ENCODE results near the gene IGF1R.

IGF1R gene

DNA sequence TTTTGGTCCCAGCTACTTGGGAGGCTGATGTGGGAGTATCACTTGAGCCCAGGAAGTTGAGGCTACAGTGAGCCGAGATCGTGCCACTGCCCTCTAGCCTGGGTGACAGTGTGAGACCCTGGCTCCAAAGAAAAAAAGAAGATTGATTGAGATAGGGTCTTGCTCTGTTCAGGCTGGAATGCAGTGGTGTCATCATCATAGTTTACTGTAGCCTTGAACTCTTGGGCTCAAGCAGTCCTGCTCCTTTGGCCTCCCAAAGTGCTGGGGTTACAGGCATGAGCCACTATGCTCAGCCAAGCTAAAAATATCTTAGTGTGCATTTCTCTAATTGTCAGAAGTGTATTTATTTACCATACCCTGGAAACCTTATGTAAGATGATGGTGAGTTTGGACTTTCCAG is 43.9 kb downstream of the IGF1R start:
- H3K4me3 ChIP-seq (ENCODE audit: low read depth in 1 of 2, low read length in 2 of 2), result no peak overlapping the region
- no peaks in the 10 kb centered on the region for H3K36me3 ChIP-seq (ENCODE audit: control insufficient read depth in 1 of 2, insufficient read depth in 2 of 2, low read length in 2 of 2)
- no peaks in the 10 kb centered on the region for H3K27me3 ChIP-seq (ENCODE audit: low read depth, low read length)
- H3K4me1 ChIP-seq (ENCODE audit: control insufficient read depth in 1 of 2, insufficient read depth in 2 of 2, low read length in 2 of 2), result peaks cover 0 to 56% of the 10 kb centered on the region in 2 donors
- H3K9me3 ChIP-seq (ENCODE audit: control insufficient read depth in 1 of 2, low read length in 2 of 2), result no peaks in the 10 kb centered on the region
- H3K27ac ChIP-seq (ENCODE audit: low read length), result no peak overlapping the region

- Histone ChIP-seq H3K36me3 (ENCODE audit: control insufficient read depth in 1 of 2, insufficient read depth in 2 of 2, low read length in 2 of 2) (no peaks in the 10 kb centered on the region), H3K27ac (ENCODE audit: low read length) (no peak overlapping the region), H3K9me3 (ENCODE audit: control insufficient read depth in 1 of 2, low read length in 2 of 2) (no peaks in the 10 kb centered on the region), H3K4me3 (ENCODE audit: low read depth in 1 of 2, low read length in 2 of 2) (no peak overlapping the region), H3K27me3 (ENCODE audit: low read depth, low read length) (no peaks in the 10 kb centered on the region), H3K4me1 (ENCODE audit: control insufficient read depth in 1 of 2, insufficient read depth in 2 of 2, low read length in 2 of 2) (peaks cover 0 to 47% of the 10 kb centered on the region in 2 donors)
Observed at GRCh38 chr15:98694161-98694560, 45.8 kb downstream of the IGF1R start.

- no peak overlapping the region for H3K27ac ChIP-seq (ENCODE audit: low read length)
- H3K4me3 ChIP-seq (ENCODE audit: low read depth in 1 of 2, low read length in 2 of 2), result no peak overlapping the region
- H3K36me3 ChIP-seq (ENCODE audit: control insufficient read depth in 1 of 2, insufficient read depth in 2 of 2, low read length in 2 of 2), result no peaks in the 10 kb centered on the region
- H3K9me3 ChIP-seq (ENCODE audit: control insufficient read depth in 1 of 2, low read length in 2 of 2), result no peaks in the 10 kb centered on the region
- H3K4me1 ChIP-seq (ENCODE audit: control insufficient read depth in 1 of 2, insufficient read depth in 2 of 2, low read length in 2 of 2), result peaks cover 0 to 38% of the 10 kb centered on the region in 2 donors
- H3K27me3 ChIP-seq (ENCODE audit: low read depth, low read length), result no peaks in the 10 kb centered on the region
Observed at GRCh38 chr15:98698792-98699191, 50.5 kb downstream of the IGF1R start.

- no peak overlapping the region for H3K4me3 ChIP-seq (ENCODE audit: low read depth in 1 of 2, low read length in 2 of 2)
- no peaks in the 10 kb centered on the region for H3K27me3 ChIP-seq (ENCODE audit: low read depth, low read length)
- no peaks in the 10 kb centered on the region for H3K9me3 ChIP-seq (ENCODE audit: control insufficient read depth in 1 of 2, low read length in 2 of 2)
- H3K36me3 ChIP-seq (ENCODE audit: control insufficient read depth in 1 of 2, insufficient read depth in 2 of 2, low read length in 2 of 2), result no peaks in the 10 kb centered on the region
- peaks cover 0 to 38% of the 10 kb centered on the region in 2 donors for H3K4me1 ChIP-seq (ENCODE audit: control insufficient read depth in 1 of 2, insufficient read depth in 2 of 2, low read length in 2 of 2)
- H3K27ac ChIP-seq (ENCODE audit: low read length), result no peak overlapping the region
Observed at GRCh38 chr15:98699591-98700424, 51.5 kb downstream of the IGF1R start.

GRCh38 chr15:98700519-98700918 is 52.2 kb downstream of the IGF1R start:
- Histone ChIP-seq H3K4me1 (ENCODE audit: control insufficient read depth in 1 of 2, insufficient read depth in 2 of 2, low read length in 2 of 2) (peaks cover 0 to 32% of the 10 kb centered on the region in 2 donors), H3K27ac (ENCODE audit: low read length) (no peak overlapping the region), H3K9me3 (ENCODE audit: control insufficient read depth in 1 of 2, low read length in 2 of 2) (no peaks in the 10 kb centered on the region), H3K27me3 (ENCODE audit: low read depth, low read length) (no peaks in the 10 kb centered on the region), H3K4me3 (ENCODE audit: low read depth in 1 of 2, low read length in 2 of 2) (no peak overlapping the region), H3K36me3 (ENCODE audit: control insufficient read depth in 1 of 2, insufficient read depth in 2 of 2, low read length in 2 of 2) (no peaks in the 10 kb centered on the region)

DNA sequence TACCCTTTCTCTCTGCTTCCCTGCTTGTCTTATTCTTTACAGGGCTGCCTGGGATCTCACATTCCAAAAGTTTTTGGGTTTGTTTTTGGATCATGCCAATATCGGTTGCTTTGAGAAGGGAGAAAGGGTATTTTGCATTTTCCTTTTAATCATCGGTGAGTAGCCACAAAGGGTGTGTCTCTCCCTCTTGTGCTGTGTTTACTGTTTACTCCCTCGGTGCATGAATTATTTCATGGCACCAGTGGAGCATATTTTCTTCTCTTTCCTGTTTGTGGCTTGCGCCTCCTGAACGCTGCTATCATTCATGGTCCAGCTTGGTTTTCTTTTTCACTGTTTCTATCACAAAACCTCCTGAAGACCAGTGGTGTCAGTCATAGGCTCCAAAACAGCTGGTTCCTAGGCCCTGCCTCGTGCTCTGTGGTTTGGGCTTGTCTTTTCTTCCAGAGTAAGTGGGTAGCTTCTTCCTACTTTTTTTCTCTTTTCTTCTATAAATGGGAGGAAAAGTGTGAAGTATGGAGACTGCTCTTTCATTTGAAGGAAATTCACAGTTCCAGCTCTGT is 54.9 kb downstream of the IGF1R start:
- Histone ChIP-seq H3K4me3 (ENCODE audit: low read depth in 1 of 2, low read length in 2 of 2) (no peak overlapping the region), H3K27me3 (ENCODE audit: low read depth, low read length) (no peaks in the 10 kb centered on the region), H3K27ac (ENCODE audit: low read length) (no peak overlapping the region), H3K36me3 (ENCODE audit: control insufficient read depth in 1 of 2, insufficient read depth in 2 of 2, low read length in 2 of 2) (peaks cover 7 to 8% of the 10 kb centered on the region in 2 donors), H3K4me1 (ENCODE audit: control insufficient read depth in 1 of 2, insufficient read depth in 2 of 2, low read length in 2 of 2) (peaks cover 0 to 40% of the 10 kb centered on the region in 2 donors), H3K9me3 (ENCODE audit: control insufficient read depth in 1 of 2, low read length in 2 of 2) (no peaks in the 10 kb centered on the region)

- no peak overlapping the region for H3K27ac ChIP-seq (ENCODE audit: low read length)
- no peak overlapping the region for H3K4me3 ChIP-seq (ENCODE audit: low read depth in 1 of 2, low read length in 2 of 2)
- peaks cover 10 to 11% of the 10 kb centered on the region in 2 donors for H3K36me3 ChIP-seq (ENCODE audit: control insufficient read depth in 1 of 2, insufficient read depth in 2 of 2, low read length in 2 of 2)
- H3K4me1 ChIP-seq (ENCODE audit: control insufficient read depth in 1 of 2, insufficient read depth in 2 of 2, low read length in 2 of 2), result peaks cover 0 to 38% of the 10 kb centered on the region in 2 donors
- H3K27me3 ChIP-seq (ENCODE audit: low read depth, low read length), result no peaks in the 10 kb centered on the region
- H3K9me3 ChIP-seq (ENCODE audit: control insufficient read depth in 1 of 2, low read length in 2 of 2), result no peaks in the 10 kb centered on the region
Observed at GRCh38 chr15:98705070-98705469, 56.7 kb downstream of the IGF1R start.

DNA sequence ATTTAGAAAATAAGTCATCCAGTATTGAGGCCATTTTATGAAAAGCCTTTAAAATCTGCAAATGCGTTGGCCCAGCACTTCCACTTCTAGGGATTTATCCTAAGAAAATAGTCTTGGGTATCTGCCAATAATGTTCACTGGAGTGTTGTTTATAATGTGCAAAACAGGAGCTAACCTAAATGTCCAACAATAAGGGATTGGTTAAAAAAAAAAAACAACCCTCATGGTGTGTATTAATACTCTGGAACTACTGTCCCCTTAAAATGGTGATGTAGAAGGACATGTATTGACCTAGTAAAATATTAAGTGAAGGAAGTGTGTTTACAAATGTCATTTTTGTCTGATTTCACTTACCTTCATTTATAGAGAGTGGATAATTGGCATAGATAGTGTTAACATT is 58.0 kb downstream of the IGF1R start:
- H3K4me1 ChIP-seq (ENCODE audit: control insufficient read depth in 1 of 2, insufficient read depth in 2 of 2, low read length in 2 of 2), result peaks cover 0 to 31% of the 10 kb centered on the region in 2 donors
- no peak overlapping the region for H3K4me3 ChIP-seq (ENCODE audit: low read depth in 1 of 2, low read length in 2 of 2)
- H3K36me3 ChIP-seq (ENCODE audit: control insufficient read depth in 1 of 2, insufficient read depth in 2 of 2, low read length in 2 of 2), result peaks cover 10 to 15% of the 10 kb centered on the region in 2 donors
- H3K27me3 ChIP-seq (ENCODE audit: low read depth, low read length), result no peaks in the 10 kb centered on the region
- H3K9me3 ChIP-seq (ENCODE audit: control insufficient read depth in 1 of 2, low read length in 2 of 2), result no peaks in the 10 kb centered on the region
- no peak overlapping the region for H3K27ac ChIP-seq (ENCODE audit: low read length)

DNA sequence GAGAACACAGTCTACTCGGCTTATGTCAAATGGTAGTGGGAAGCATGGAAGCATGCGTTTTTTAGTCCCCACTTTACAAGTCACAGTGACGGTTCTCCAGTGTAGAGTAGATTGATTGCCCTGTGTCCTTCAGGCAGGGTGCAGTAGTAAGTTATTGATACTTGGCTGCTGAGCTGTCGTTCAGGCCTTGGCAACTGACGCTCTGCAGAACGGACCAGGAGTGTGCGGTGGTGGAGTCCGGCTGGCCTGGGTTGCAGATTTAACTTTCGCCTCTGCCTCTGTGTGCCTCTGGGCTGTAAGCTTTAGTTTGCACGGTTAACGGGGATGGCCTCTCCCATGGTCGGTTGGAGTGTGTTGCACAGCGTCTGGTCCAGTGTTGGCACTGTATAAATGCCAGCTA is 58.6 kb downstream of the IGF1R start:
- Histone ChIP-seq H3K4me3 (ENCODE audit: low read depth in 1 of 2, low read length in 2 of 2) (no peak overlapping the region), H3K9me3 (ENCODE audit: control insufficient read depth in 1 of 2, low read length in 2 of 2) (no peaks in the 10 kb centered on the region), H3K27me3 (ENCODE audit: low read depth, low read length) (no peaks in the 10 kb centered on the region), H3K4me1 (ENCODE audit: control insufficient read depth in 1 of 2, insufficient read depth in 2 of 2, low read length in 2 of 2) (peaks cover 0 to 31% of the 10 kb centered on the region in 2 donors), H3K27ac (ENCODE audit: low read length) (no peak overlapping the region), H3K36me3 (ENCODE audit: control insufficient read depth in 1 of 2, insufficient read depth in 2 of 2, low read length in 2 of 2) (peaks cover 10 to 21% of the 10 kb centered on the region in 2 donors)

GRCh38 chr15:98708037-98708590 is 59.8 kb downstream of the IGF1R start:
- H3K4me3 ChIP-seq (ENCODE audit: low read depth in 1 of 2, low read length in 2 of 2), result no peak overlapping the region
- peaks cover 10 to 21% of the 10 kb centered on the region in 2 donors for H3K36me3 ChIP-seq (ENCODE audit: control insufficient read depth in 1 of 2, insufficient read depth in 2 of 2, low read length in 2 of 2)
- peaks cover 0 to 25% of the 10 kb centered on the region in 2 donors for H3K4me1 ChIP-seq (ENCODE audit: control insufficient read depth in 1 of 2, insufficient read depth in 2 of 2, low read length in 2 of 2)
- no peaks in the 10 kb centered on the region for H3K27me3 ChIP-seq (ENCODE audit: low read depth, low read length)
- H3K9me3 ChIP-seq (ENCODE audit: control insufficient read depth in 1 of 2, low read length in 2 of 2), result no peaks in the 10 kb centered on the region
- H3K27ac ChIP-seq (ENCODE audit: low read length), result no peak overlapping the region

GRCh38 chr15:98711810-98712209 is 63.5 kb downstream of the IGF1R start:
- Histone ChIP-seq H3K4me3 (ENCODE audit: low read depth in 1 of 2, low read length in 2 of 2) (no peak overlapping the region), H3K9me3 (ENCODE audit: control insufficient read depth in 1 of 2, low read length in 2 of 2) (no peaks in the 10 kb centered on the region), H3K4me1 (ENCODE audit: control insufficient read depth in 1 of 2, insufficient read depth in 2 of 2, low read length in 2 of 2) (peaks cover 0 to 29% of the 10 kb centered on the region in 2 donors), H3K27me3 (ENCODE audit: low read depth, low read length) (no peaks in the 10 kb centered on the region), H3K27ac (ENCODE audit: low read length) (no peak overlapping the region), H3K36me3 (ENCODE audit: control insufficient read depth in 1 of 2, insufficient read depth in 2 of 2, low read length in 2 of 2) (peaks cover 10 to 21% of the 10 kb centered on the region in 2 donors)

Measured in muscle layer of duodenum (tissue), 2 donors.